ENCODE data around the gene GRM8. TPM values are rescaled to one million over a fixed set of nuclear protein-coding genes. Genes with fewer than 3 reads are reported as not detected.

The GRM8 gene
- polyA plus RNA-seq, 1 donor (not counting 4 experiments of a cell fraction or from before 2014, with no cell fraction given) = not detected

- Histone ChIP-seq H3K9me3 (ENCODE audit: control insufficient read depth, low read depth, low read length) (no peaks in the 10 kb centered on the region), H3K4me1 (ENCODE audit: control insufficient read depth, extremely low read depth, insufficient read depth, low read length) (no peaks in the 10 kb centered on the region), H3K36me3 (ENCODE audit: control insufficient read depth in 2 of 2, extremely low read depth in 1 of 2, insufficient read depth in 2 of 2, low read length in 2 of 2) (no peaks in the 10 kb centered on the region), H4K20me1 (ENCODE audit: control insufficient read depth, extremely low read depth, insufficient read depth, low read length) (no peaks in the 10 kb centered on the region), H2AFZ (ENCODE audit: control insufficient read depth, low read length) (no peak overlapping the region), H3K4me3 (ENCODE audit: control insufficient read depth in 2 of 3, extremely low read depth in 1 of 3, insufficient read depth in 2 of 3, low read depth in 1 of 3, low read length in 3 of 3) (no peak overlapping the region), H3K27ac (ENCODE audit: control insufficient read depth, insufficient read depth, low read length) (no peak overlapping the region), H3K9me1 (ENCODE audit: control insufficient read depth, extremely low read depth, insufficient read depth, low read length) (no peaks in the 10 kb centered on the region), H3K4me2 (ENCODE audit: control insufficient read depth, extremely low read depth, insufficient read depth, low read depth, low read length) (no peak overlapping the region), H3K9ac (ENCODE audit: control insufficient read depth, extremely low read depth, insufficient read depth, low read length) (no peak overlapping the region), H3K27me3 (ENCODE audit: control insufficient read depth, extremely low read depth, insufficient read depth, low read length) (no peaks in the 10 kb centered on the region), H3K79me2 (ENCODE audit: control insufficient read depth, insufficient read depth, low read length) (no peaks in the 10 kb centered on the region)
- TF ChIP-seq EZH2 (IDR thresholded peaks at IDR 0.05; ENCODE audit: low read length) = no peak
- TF ChIP-seq CTCF (optimal IDR thresholded peaks at IDR 0.05 in 1 of 3, IDR thresholded peaks at IDR 0.05 in 1 of 3, conservative IDR thresholded peaks at IDR 0.05 in 1 of 3; ENCODE audit: extremely low read depth in 1 of 3, insufficient read depth in 2 of 3, low read length in 3 of 3) = no peak
- FAIRE-seq (no peak), DNase-seq (ENCODE audit: low read depth, low spot score) (no peak)
- dilution Hi-C loops (cut with MboI; ENCODE audit: extremely low pct_ligation_motif_present, low sequenced_read_pairs) = no loop called here
Observed at GRCh38 chr7:126557271-126557670, 695.5 kb downstream of the GRM8 start.

- Histone ChIP-seq H4K20me1 (ENCODE audit: control insufficient read depth, extremely low read depth, insufficient read depth, low read length) (no peaks in the 10 kb centered on the region), H2AFZ (ENCODE audit: control insufficient read depth, low read length) (no peak overlapping the region), H3K27ac (ENCODE audit: control insufficient read depth, insufficient read depth, low read length) (no peak overlapping the region), H3K4me3 (ENCODE audit: control insufficient read depth in 2 of 3, extremely low read depth in 1 of 3, insufficient read depth in 2 of 3, low read depth in 1 of 3, low read length in 3 of 3) (no peak overlapping the region), H3K9me3 (ENCODE audit: control insufficient read depth, low read depth, low read length) (no peaks in the 10 kb centered on the region), H3K9ac (ENCODE audit: control insufficient read depth, extremely low read depth, insufficient read depth, low read length) (no peak overlapping the region), H3K27me3 (ENCODE audit: control insufficient read depth, extremely low read depth, insufficient read depth, low read length) (no peaks in the 10 kb centered on the region), H3K4me1 (ENCODE audit: control insufficient read depth, extremely low read depth, insufficient read depth, low read length) (no peaks in the 10 kb centered on the region), H3K79me2 (ENCODE audit: control insufficient read depth, insufficient read depth, low read length) (no peaks in the 10 kb centered on the region), H3K36me3 (ENCODE audit: control insufficient read depth in 2 of 2, extremely low read depth in 1 of 2, insufficient read depth in 2 of 2, low read length in 2 of 2) (no peaks in the 10 kb centered on the region), H3K4me2 (ENCODE audit: control insufficient read depth, extremely low read depth, insufficient read depth, low read depth, low read length) (no peak overlapping the region), H3K9me1 (ENCODE audit: control insufficient read depth, extremely low read depth, insufficient read depth, low read length) (no peaks in the 10 kb centered on the region)
- no peak for TF ChIP-seq EZH2 (IDR thresholded peaks at IDR 0.05; ENCODE audit: low read length)
- TF ChIP-seq CTCF (optimal IDR thresholded peaks at IDR 0.05 in 1 of 3, IDR thresholded peaks at IDR 0.05 in 1 of 3, conservative IDR thresholded peaks at IDR 0.05 in 1 of 3; ENCODE audit: extremely low read depth in 1 of 3, insufficient read depth in 2 of 3, low read length in 3 of 3) = no peak
- no peak for FAIRE-seq
- dilution Hi-C loops (cut with MboI; ENCODE audit: extremely low pct_ligation_motif_present, low sequenced_read_pairs) = no loop called here
- no peak for DNase-seq (ENCODE audit: low read depth, low spot score)
Observed at GRCh38 chr7:126541406-126541805, 711.3 kb downstream of the GRM8 start.
